Peyer's patch (tissue), 4 donors: Measurements from ENCODE around the gene RMDN2.

Experiments
- POLR2A ChIP-seq, 2 donors: fragments of 450-650 bp; IDR thresholded peaks; one replicate each; pipeline ENCODE4 v1.5.1; 2017; ENCODE audit warnings: antibody characterized with exemption in 2 of 2, mild to moderate bottlenecking in 2 of 2, moderate library complexity in 2 of 2
- TF ChIP-seq, protein P1 (sequence below), 6 experiments: fragments of 450-650 bp in 4 of 6; fragments of 200-600 bp in 2 of 6; sonication (generic) in 1 of 6; IDR thresholded peaks; one replicate each; pipeline ENCODE4 v1.5.1; 2017 to 2019; ENCODE audit warnings: antibody characterized with exemption in 6 of 6, mild to moderate bottlenecking in 3 of 6, moderate library complexity in 1 of 6

GRCh38 chr2:38056216-38056615 lies 131.1 kb downstream of the RMDN2 start:
- TF ChIP-seq, protein P1, sequence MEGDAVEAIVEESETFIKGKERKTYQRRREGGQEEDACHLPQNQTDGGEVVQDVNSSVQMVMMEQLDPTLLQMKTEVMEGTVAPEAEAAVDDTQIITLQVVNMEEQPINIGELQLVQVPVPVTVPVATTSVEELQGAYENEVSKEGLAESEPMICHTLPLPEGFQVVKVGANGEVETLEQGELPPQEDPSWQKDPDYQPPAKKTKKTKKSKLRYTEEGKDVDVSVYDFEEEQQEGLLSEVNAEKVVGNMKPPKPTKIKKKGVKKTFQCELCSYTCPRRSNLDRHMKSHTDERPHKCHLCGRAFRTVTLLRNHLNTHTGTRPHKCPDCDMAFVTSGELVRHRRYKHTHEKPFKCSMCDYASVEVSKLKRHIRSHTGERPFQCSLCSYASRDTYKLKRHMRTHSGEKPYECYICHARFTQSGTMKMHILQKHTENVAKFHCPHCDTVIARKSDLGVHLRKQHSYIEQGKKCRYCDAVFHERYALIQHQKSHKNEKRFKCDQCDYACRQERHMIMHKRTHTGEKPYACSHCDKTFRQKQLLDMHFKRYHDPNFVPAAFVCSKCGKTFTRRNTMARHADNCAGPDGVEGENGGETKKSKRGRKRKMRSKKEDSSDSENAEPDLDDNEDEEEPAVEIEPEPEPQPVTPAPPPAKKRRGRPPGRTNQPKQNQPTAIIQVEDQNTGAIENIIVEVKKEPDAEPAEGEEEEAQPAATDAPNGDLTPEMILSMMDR (IDR thresholded peaks at IDR 0.05) = no peak
- TF ChIP-seq POLR2A (IDR thresholded peaks at IDR 0.05) = no peak
